Gastroesophageal sphincter (tissue), 4 donors: ENCODE measurements around the gene AMELX. TPM values are rescaled to one million over a fixed set of nuclear protein-coding genes. Genes with fewer than 3 reads are reported as not detected.

Experiments used
- ATAC-seq: fragments of 150-250 bp; one replicate; pipeline ENCODE4 v1.9.1; 2016; ENCODE audit warnings: mild to moderate bottlenecking, moderate library complexity
- H3K27ac ChIP-seq, 4 donors: fragments of 200-600 bp; sonication (generic) in 3 of 4; 1 replicate in 3 of 4; 2 replicates in 1 of 4; pipeline ENCODE4 v1.5.1; 2016 to 2019
- H3K27me3 ChIP-seq: fragments of 200-600 bp; sonication (generic); one replicate; pipeline ENCODE4 v1.5.1; 2019
- H3K36me3 ChIP-seq, 2 donors: fragments of 200-600 bp; sonication (generic); one replicate each; pipeline ENCODE4 v1.5.1; 2019; ENCODE audit warnings: control low read depth in 1 of 2
- H3K4me1 ChIP-seq, 3 donors: fragments of 200-600 bp; sonication (generic); 1 replicate in 2 of 3; 2 replicates in 1 of 3; pipeline ENCODE4 v1.5.1; 2016 to 2019; ENCODE audit warnings: control low read depth in 2 of 3
- H3K4me3 ChIP-seq, 2 donors: fragments of 200-600 bp; sonication (generic); one replicate each; pipeline ENCODE4 v1.5.1; 2019; ENCODE audit warnings: mild to moderate bottlenecking in 1 of 2, moderate library complexity in 1 of 2
- H3K9me3 ChIP-seq, 3 donors: fragments of 200-600 bp; sonication (generic); one replicate each; pipeline ENCODE4 v1.5.1; 2017 to 2019; ENCODE audit warnings: control low read depth in 2 of 3
- EP300 ChIP-seq: sonication (generic); formaldehyde crosslinking; IDR thresholded peaks from one replicate; pipeline ENCODE4 v1.6.1; 2017; ENCODE audit warnings: antibody characterized with exemption, mild to moderate bottlenecking
- POLR2A ChIP-seq, 2 donors: fragments of 450-650 bp; IDR thresholded peaks; one replicate each; pipeline ENCODE4 v1.6.1; 2017; ENCODE audit warnings: antibody characterized with exemption in 2 of 2, mild to moderate bottlenecking in 2 of 2, moderate library complexity in 1 of 2
- POLR2AphosphoS5 ChIP-seq: sonication (generic); formaldehyde crosslinking; IDR thresholded peaks from one replicate; pipeline ENCODE4 v1.6.1; 2017; ENCODE audit warnings: antibody characterized with exemption
- WGBS, 2 donors: methylation state at CpG; one replicate each; pipeline ENCODE4 v1.1.5; 2018; ENCODE audit warnings: low coverage in 1 of 2; 5-methylcytosine and 5-hydroxymethylcytosine counted together
- total RNA-seq, 4 donors: library from RNA; depleted of rRNA; stranded (reverse); fragments of >200 nt; gene quantifications; one replicate each; pipeline ENCODE4 v1.1.0, GENCODE V29; 2016
- TF ChIP-seq, protein P1 (sequence below), 4 experiments: fragments of 200-600 bp in 2 of 4; fragments of 450-650 bp in 2 of 4; sonication (generic) in 1 of 4; IDR thresholded peaks; one replicate each; pipeline ENCODE4 v1.5.1; 2017 to 2019; ENCODE audit warnings: antibody characterized with exemption in 4 of 4, mild to moderate bottlenecking in 2 of 4, moderate library complexity in 2 of 4

Gene AMELX
- total RNA-seq, 4 donors from 2014 or later = not detected

DNA sequence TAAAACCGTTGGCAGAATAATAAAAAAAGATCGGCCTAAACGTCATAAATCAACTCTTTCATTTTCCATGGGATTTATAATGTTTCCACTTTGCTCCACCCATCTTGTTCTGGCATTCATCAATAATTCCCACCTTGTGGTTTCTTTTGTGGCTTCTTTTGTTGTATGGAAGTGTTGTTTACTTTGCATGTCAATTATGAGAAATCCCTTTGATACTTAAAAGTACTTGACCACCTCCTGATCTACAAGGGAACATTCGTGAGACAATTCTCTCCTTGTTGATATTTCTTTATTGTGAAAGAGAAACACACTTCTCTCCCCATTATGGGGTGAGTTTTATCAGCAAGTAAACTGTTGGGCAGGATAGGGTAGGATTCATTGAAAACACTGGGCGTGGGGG lies 2.8 kb downstream of the AMELX start:
- ATAC-seq = no peak

DNA sequence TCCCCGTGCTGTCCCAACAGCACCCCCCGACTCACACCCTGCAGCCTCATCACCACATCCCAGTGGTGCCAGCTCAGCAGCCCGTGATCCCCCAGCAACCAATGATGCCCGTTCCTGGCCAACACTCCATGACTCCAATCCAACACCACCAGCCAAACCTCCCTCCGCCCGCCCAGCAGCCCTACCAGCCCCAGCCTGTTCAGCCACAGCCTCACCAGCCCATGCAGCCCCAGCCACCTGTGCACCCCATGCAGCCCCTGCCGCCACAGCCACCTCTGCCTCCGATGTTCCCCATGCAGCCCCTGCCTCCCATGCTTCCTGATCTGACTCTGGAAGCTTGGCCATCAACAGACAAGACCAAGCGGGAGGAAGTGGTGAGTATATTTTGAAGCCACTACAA lies 5.4 kb downstream of the AMELX start:
- Histone ChIP-seq H3K4me1 (peaks cover 0 to 13% (median 0%) of the 10 kb centered on the region in 3 donors), H3K9me3 (no peaks in the 10 kb centered on the region), H3K27me3 (no peaks in the 10 kb centered on the region), H3K4me3 (no peak overlapping the region), H3K27ac (no peak overlapping the region), H3K36me3 (no peaks in the 10 kb centered on the region)
- TF ChIP-seq POLR2AphosphoS5 (no peak), EP300 (no peak), POLR2A (IDR thresholded peaks at IDR 0.05) (no peak)
- TF ChIP-seq, protein P1, sequence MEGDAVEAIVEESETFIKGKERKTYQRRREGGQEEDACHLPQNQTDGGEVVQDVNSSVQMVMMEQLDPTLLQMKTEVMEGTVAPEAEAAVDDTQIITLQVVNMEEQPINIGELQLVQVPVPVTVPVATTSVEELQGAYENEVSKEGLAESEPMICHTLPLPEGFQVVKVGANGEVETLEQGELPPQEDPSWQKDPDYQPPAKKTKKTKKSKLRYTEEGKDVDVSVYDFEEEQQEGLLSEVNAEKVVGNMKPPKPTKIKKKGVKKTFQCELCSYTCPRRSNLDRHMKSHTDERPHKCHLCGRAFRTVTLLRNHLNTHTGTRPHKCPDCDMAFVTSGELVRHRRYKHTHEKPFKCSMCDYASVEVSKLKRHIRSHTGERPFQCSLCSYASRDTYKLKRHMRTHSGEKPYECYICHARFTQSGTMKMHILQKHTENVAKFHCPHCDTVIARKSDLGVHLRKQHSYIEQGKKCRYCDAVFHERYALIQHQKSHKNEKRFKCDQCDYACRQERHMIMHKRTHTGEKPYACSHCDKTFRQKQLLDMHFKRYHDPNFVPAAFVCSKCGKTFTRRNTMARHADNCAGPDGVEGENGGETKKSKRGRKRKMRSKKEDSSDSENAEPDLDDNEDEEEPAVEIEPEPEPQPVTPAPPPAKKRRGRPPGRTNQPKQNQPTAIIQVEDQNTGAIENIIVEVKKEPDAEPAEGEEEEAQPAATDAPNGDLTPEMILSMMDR (IDR thresholded peaks at IDR 0.05) = no peak
- WGBS, 2 donors = 86 to 100% methylated on average over 1 to 2 of the region's 9 CpGs
- ATAC-seq = no peak

More for the DNA sequence above, 2.8 kb downstream of the AMELX start:
- no peak for TF ChIP-seq POLR2AphosphoS5
- TF ChIP-seq, protein P1 (IDR thresholded peaks at IDR 0.05) = no peak
- no peak for TF ChIP-seq POLR2A (IDR thresholded peaks at IDR 0.05)
- no peak for TF ChIP-seq EP300
- no peak overlapping the region for H3K4me3 ChIP-seq
- H3K4me1 ChIP-seq = peaks cover 0 to 5% (median 0%) of the 10 kb centered on the region in 3 donors
- WGBS, 2 donors = 66 to 67% methylated on average over 4 to 5 of the region's 5 CpGs
- H3K9me3 ChIP-seq = no peaks in the 10 kb centered on the region
- no peak overlapping the region for H3K27ac ChIP-seq
- no peaks in the 10 kb centered on the region for H3K27me3 ChIP-seq
- H3K36me3 ChIP-seq = no peaks in the 10 kb centered on the region

DNA sequence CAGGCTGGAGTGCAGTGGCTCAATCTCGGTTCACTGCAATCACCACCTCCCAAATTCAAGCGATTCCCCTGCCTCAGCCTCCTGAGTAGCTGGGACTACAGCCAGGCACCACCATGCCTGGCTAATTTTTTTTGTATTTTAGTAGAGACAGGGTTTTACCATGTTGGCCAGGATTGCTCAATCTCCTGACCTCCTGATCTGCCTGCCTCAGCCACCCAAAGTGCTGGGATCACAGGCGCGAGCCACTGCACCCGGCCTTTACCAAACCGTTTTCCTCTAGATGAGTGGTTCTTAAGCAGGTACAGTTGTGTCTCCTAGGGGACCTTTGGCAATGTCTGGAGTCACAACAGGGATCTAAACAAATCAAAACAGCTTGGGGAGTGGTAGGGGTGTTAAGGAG lies 11.6 kb downstream of the AMELX start:
- H3K4me3 ChIP-seq = no peak overlapping the region
- H3K36me3 ChIP-seq = no peaks in the 10 kb centered on the region
- no peak overlapping the region for H3K27ac ChIP-seq
- no peak for TF ChIP-seq POLR2AphosphoS5
- H3K27me3 ChIP-seq = no peaks in the 10 kb centered on the region
- ATAC-seq = no peak
- WGBS, 2 donors = 100% methylated on average over 1 of the region's 6 CpGs; no CpG with 5 or more reads in 1 of the 2 donors
- H3K4me1 ChIP-seq = peaks cover 0 to 13% (median 0%) of the 10 kb centered on the region in 3 donors
- no peaks in the 10 kb centered on the region for H3K9me3 ChIP-seq

DNA sequence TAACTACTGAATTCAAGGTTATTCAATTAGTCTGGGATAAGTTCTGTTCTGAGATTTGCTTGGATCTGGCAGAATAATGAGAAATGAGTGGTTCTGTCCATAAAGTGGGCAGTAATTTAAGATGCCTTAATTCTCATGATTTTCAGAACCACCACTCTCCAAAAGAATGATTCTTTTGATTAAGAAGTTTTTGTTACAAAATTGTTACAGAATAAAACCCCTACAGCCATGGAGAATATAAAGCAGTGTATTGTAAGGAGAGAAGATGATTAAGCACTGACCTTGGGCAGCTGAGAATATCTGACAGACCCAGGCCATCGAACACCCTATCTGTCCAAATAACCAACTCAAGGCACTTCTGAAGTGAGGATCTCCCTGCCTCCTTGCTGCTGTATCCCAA lies 12.4 kb downstream of the AMELX start:
- Histone ChIP-seq H3K27me3 (no peaks in the 10 kb centered on the region), H3K4me3 (no peak overlapping the region), H3K9me3 (no peaks in the 10 kb centered on the region), H3K27ac (no peak overlapping the region), H3K4me1 (peaks cover 0 to 13% (median 0%) of the 10 kb centered on the region in 3 donors), H3K36me3 (no peaks in the 10 kb centered on the region)
- WGBS, 2 donors = 40 to 60% methylated on average over 1 of the region's 1 CpG
- no peak for ATAC-seq
- TF ChIP-seq EP300 (no peak), POLR2AphosphoS5 (no peak), POLR2A (IDR thresholded peaks at IDR 0.05) (no peak)
- TF ChIP-seq, protein P1 (IDR thresholded peaks at IDR 0.05) = no peak

DNA sequence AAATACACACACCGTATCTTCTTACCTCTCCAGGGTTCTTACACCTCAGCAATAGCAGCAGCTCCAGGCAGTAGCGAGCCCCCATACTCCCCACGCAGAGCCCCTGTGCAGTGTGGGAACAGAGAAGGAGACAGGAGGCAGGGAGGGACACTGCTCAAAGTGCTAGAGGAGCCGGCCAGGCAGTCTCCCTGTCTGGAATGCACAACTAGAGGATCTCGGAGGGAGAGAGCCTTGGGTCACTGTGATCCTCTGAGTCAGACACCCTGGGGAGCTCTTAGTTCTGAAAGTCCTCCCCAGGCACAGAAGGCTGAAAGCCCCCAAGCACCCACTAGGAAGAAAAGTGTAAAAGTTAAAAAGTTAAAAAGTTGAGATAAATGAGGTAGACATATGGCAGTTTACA lies 16.0 kb downstream of the AMELX start:
- no peak for ATAC-seq
- H3K4me1 ChIP-seq = no peaks in the 10 kb centered on the region
- H3K36me3 ChIP-seq = no peaks in the 10 kb centered on the region
- H3K4me3 ChIP-seq = no peak overlapping the region
- TF ChIP-seq POLR2A (IDR thresholded peaks at IDR 0.05) = no peak
- TF ChIP-seq EP300 = no peak
- no peak for TF ChIP-seq POLR2AphosphoS5
- TF ChIP-seq, protein P1 (IDR thresholded peaks at IDR 0.05) = no peak
- no peaks in the 10 kb centered on the region for H3K27me3 ChIP-seq
- no peak overlapping the region for H3K27ac ChIP-seq
- 64% methylated on average over 3 of the region's 5 CpGs; no CpG with 5 or more reads in 1 of the 2 donors for WGBS, 2 donors
- H3K9me3 ChIP-seq = no peaks in the 10 kb centered on the region
